ES-I3 (cell line): Measurements from ENCODE around the gene ADAMTS7.
"Not testable (repeated sequence)": the region's sequence is repeated elsewhere in the genome, so short reads cannot be mapped to it uniquely, and the experiment has no call there.

Experiments
- H3K36me3 ChIP-seq: 2 replicates; pipeline ENCODE4 v1.6.1; 2013; ENCODE audit warnings: mild to moderate bottlenecking, low read length, control low read depth, moderate library complexity; ENCODE audit not compliant: insufficient read depth
- H3K4me1 ChIP-seq: 2 replicates; pipeline ENCODE4 v1.6.1; 2013; ENCODE audit warnings: mild to moderate bottlenecking, control low read depth, low read length; ENCODE audit not compliant: insufficient read depth
- H3K9ac ChIP-seq: 2 replicates; pipeline ENCODE4 v1.6.1; 2013; ENCODE audit warnings: low read depth, mild to moderate bottlenecking, low read length, moderate library complexity
- H3K9me3 ChIP-seq: 2 replicates; pipeline ENCODE4 v1.6.1; 2013; ENCODE audit warnings: mild to moderate bottlenecking, low read length, moderate library complexity; ENCODE audit not compliant: control insufficient read depth, insufficient read depth

Gene ADAMTS7

GRCh38 chr15:78840661-78841375 is 29.6 kb upstream of the ADAMTS7 start:
- H3K9me3 ChIP-seq, result no peaks in the 10 kb centered on the region
- no peak overlapping the region for H3K9ac ChIP-seq
- H3K4me1 ChIP-seq, result no peaks in the 10 kb centered on the region; the same call in 1 of the 2 replicates
- H3K36me3 ChIP-seq, result no peaks in the 10 kb centered on the region

GRCh38 chr15:78839151-78839550 is 27.9 kb upstream of the ADAMTS7 start:
- not testable (repeated sequence) for H3K9me3 ChIP-seq, H3K9ac ChIP-seq, H3K36me3 ChIP-seq, H3K4me1 ChIP-seq

GRCh38 chr15:78838489-78838888 is 27.2 kb upstream of the ADAMTS7 start:
- no peak overlapping the region for H3K9ac ChIP-seq
- H3K36me3 ChIP-seq, result no peaks in the 10 kb centered on the region
- H3K4me1 ChIP-seq, result no peaks in the 10 kb centered on the region; the same call in 1 of the 2 replicates
- no peaks in the 10 kb centered on the region for H3K9me3 ChIP-seq

GRCh38 chr15:78837543-78837942 is 26.3 kb upstream of the ADAMTS7 start:
- no peaks in the 10 kb centered on the region for H3K9me3 ChIP-seq
- no peak overlapping the region for H3K9ac ChIP-seq
- H3K36me3 ChIP-seq, result no peaks in the 10 kb centered on the region
- H3K4me1 ChIP-seq, result no peaks in the 10 kb centered on the region; the same call in 1 of the 2 replicates

GRCh38 chr15:78837131-78837530 is 25.9 kb upstream of the ADAMTS7 start:
- Histone ChIP-seq H3K9ac (no peak overlapping the region), H3K4me1 (no peaks in the 10 kb centered on the region; the same call in 1 of the 2 replicates), H3K9me3 (no peaks in the 10 kb centered on the region), H3K36me3 (no peaks in the 10 kb centered on the region)

GRCh38 chr15:78836333-78836732 is 25.1 kb upstream of the ADAMTS7 start:
- Histone ChIP-seq H3K9ac (no peak overlapping the region), H3K36me3 (no peaks in the 10 kb centered on the region), H3K9me3 (no peaks in the 10 kb centered on the region), H3K4me1 (no peaks in the 10 kb centered on the region; the same call in 1 of the 2 replicates)

- H3K9me3 ChIP-seq, result no peaks in the 10 kb centered on the region
- no peaks in the 10 kb centered on the region for H3K36me3 ChIP-seq
- H3K9ac ChIP-seq, result no peak overlapping the region
- no peaks in the 10 kb centered on the region for H3K4me1 ChIP-seq
Measured at GRCh38 chr15:78831229-78832207, 20.3 kb upstream of the ADAMTS7 start.

- no peaks in the 10 kb centered on the region for H3K36me3 ChIP-seq
- no peaks in the 10 kb centered on the region for H3K9me3 ChIP-seq
- no peak overlapping the region for H3K9ac ChIP-seq
- no peaks in the 10 kb centered on the region; the same call in 1 of the 2 replicates for H3K4me1 ChIP-seq
Measured at GRCh38 chr15:78830514-78831228, 19.4 kb upstream of the ADAMTS7 start.

GRCh38 chr15:78828920-78829319 is 17.7 kb upstream of the ADAMTS7 start:
- H3K36me3 ChIP-seq, result no peaks in the 10 kb centered on the region
- no peak overlapping the region for H3K9ac ChIP-seq
- no peaks in the 10 kb centered on the region for H3K9me3 ChIP-seq
- peaks cover 5% of the 10 kb centered on the region for H3K4me1 ChIP-seq

GRCh38 chr15:78822514-78822913 is 11.2 kb upstream of the ADAMTS7 start:
- H3K9ac ChIP-seq, result no peak overlapping the region
- no peaks in the 10 kb centered on the region for H3K36me3 ChIP-seq
- peaks cover 5% of the 10 kb centered on the region for H3K4me1 ChIP-seq
- H3K9me3 ChIP-seq, result no peaks in the 10 kb centered on the region

GRCh38 chr15:78811825-78812183 is 540 bp upstream of the ADAMTS7 start:
- H3K36me3 ChIP-seq, result no peaks in the 10 kb centered on the region
- H3K9ac ChIP-seq, result peak overlapping the region; percentile 46; the same call in 1 of the 2 replicates
- no peaks in the 10 kb centered on the region for H3K9me3 ChIP-seq
- no peaks in the 10 kb centered on the region for H3K4me1 ChIP-seq

GRCh38 chr15:78810362-78811123 is 721 bp downstream of the ADAMTS7 start:
- Histone ChIP-seq H3K9ac (peak overlapping the region; percentile 93), H3K9me3 (no peaks in the 10 kb centered on the region), H3K36me3 (no peaks in the 10 kb centered on the region), H3K4me1 (peaks cover 7% of the 10 kb centered on the region)

GRCh38 chr15:78810003-78810361 is 1.3 kb downstream of the ADAMTS7 start:
- Histone ChIP-seq H3K4me1 (peaks cover 7% of the 10 kb centered on the region), H3K9ac (peak overlapping the region; percentile 93; the same call in 1 of the 2 replicates), H3K36me3 (no peaks in the 10 kb centered on the region), H3K9me3 (no peaks in the 10 kb centered on the region)

GRCh38 chr15:78808550-78808949 is 2.7 kb downstream of the ADAMTS7 start:
- peaks cover 14% of the 10 kb centered on the region for H3K4me1 ChIP-seq
- H3K36me3 ChIP-seq, result no peaks in the 10 kb centered on the region
- no peaks in the 10 kb centered on the region for H3K9me3 ChIP-seq
- no peak overlapping the region for H3K9ac ChIP-seq
